HepG2 (cell line): ENCODE results near the gene SOWAHD. TPM values are rescaled to one million over a fixed set of nuclear protein-coding genes. Genes with fewer than 3 reads are reported as not detected.

Experiments used
- AKAP8 ChIP-seq: sonication (generic); formaldehyde crosslinking; IDR thresholded peaks from 2 replicates; pipeline ENCODE4 v1.5.1; 2020; ENCODE audit warnings: mild to moderate bottlenecking, missing genetic modification reagents
- CENPBD1 ChIP-seq: sonication (generic); formaldehyde crosslinking; IDR thresholded peaks from 2 replicates; pipeline ENCODE4 v1.8.0; 2022; ENCODE audit warnings: missing genetic modification reagents, low read depth, mild to moderate bottlenecking, borderline replicate concordance
- E2F1 ChIP-seq: sonication (generic); formaldehyde crosslinking; IDR thresholded peaks from 2 replicates; pipeline ENCODE4 v1.5.0; 2020; ENCODE audit warnings: missing genetic modification reagents
- GABPA ChIP-seq, 2 experiments: IDR thresholded peaks; 2 replicates each; pipeline ENCODE4 v1.6.1; 2011 to 2016; ENCODE audit warnings: low read depth in 2 of 2, low read length in 1 of 2, missing biosample characterization in 1 of 2, missing genetic modification characterization in 1 of 2
- GLI4 ChIP-seq: sonication (generic); formaldehyde crosslinking; IDR thresholded peaks from 2 replicates; pipeline ENCODE4 v1.5.1; 2020; ENCODE audit warnings: missing genetic modification reagents, mild to moderate bottlenecking, moderate library complexity, borderline replicate concordance
- HMG20A ChIP-seq: IDR thresholded peaks from 2 replicates; pipeline ENCODE4 v1.6.1; 2016; ENCODE audit warnings: borderline replicate concordance
- HNRNPK ChIP-seq: fragments of 200-400 bp; formaldehyde crosslinking; IDR thresholded peaks from 2 replicates; pipeline ENCODE4 v1.6.1; 2018; ENCODE audit warnings: low read length, low read depth, moderate library complexity, mild to moderate bottlenecking; ENCODE audit not compliant: poor library complexity, severe bottlenecking
- IRX3 ChIP-seq: sonication (generic); formaldehyde crosslinking; IDR thresholded peaks from 2 replicates; pipeline ENCODE4 v1.8.1; 2023; ENCODE audit warnings: mild to moderate bottlenecking, low read depth, missing genetic modification reagents, borderline replicate concordance
- MTF2 ChIP-seq: sonication (generic); formaldehyde crosslinking; IDR thresholded peaks from 2 replicates; pipeline ENCODE4 v1.5.0; 2020; ENCODE audit warnings: missing genetic modification reagents, borderline replicate concordance
- NFE2 ChIP-seq: sonication (generic); formaldehyde crosslinking; IDR thresholded peaks from 2 replicates; pipeline ENCODE4 v1.4.0; 2020; ENCODE audit warnings: missing genetic modification reagents
- POLR2AphosphoS2 ChIP-seq: IDR thresholded peaks from 2 replicates; pipeline ENCODE4 v1.6.1; 2011; ENCODE audit warnings: low read depth, low read length, improper control_type of control experiment
- RBM39 ChIP-seq: fragments of 200-400 bp; formaldehyde crosslinking; IDR thresholded peaks from one replicate; pipeline ENCODE4 v1.6.1; 2018; ENCODE audit warnings: antibody characterized with exemption, mild to moderate bottlenecking, low read depth, low read length; ENCODE audit not compliant: poor library complexity, severe bottlenecking
- RFXANK ChIP-seq: IDR thresholded peaks from 2 replicates; pipeline ENCODE4 v1.6.1; 2016
- SNAPC4 ChIP-seq: sonication (generic); formaldehyde crosslinking; IDR thresholded peaks from 2 replicates; pipeline ENCODE4 v1.4.0; 2020; ENCODE audit warnings: mild to moderate bottlenecking, missing genetic modification reagents
- TP53 ChIP-seq: sonication (generic); formaldehyde crosslinking; conservative IDR thresholded peaks from 2 replicates; pipeline ENCODE4 v1.4.0; 2020; ENCODE audit warnings: missing genetic modification reagents
- ZNF121 ChIP-seq: sonication (generic); formaldehyde crosslinking; IDR thresholded peaks from 2 replicates; pipeline ENCODE4 v1.5.0; 2020; ENCODE audit warnings: mild to moderate bottlenecking, missing genetic modification reagents
- ZNF143 ChIP-seq: sonication (generic); formaldehyde crosslinking; IDR thresholded peaks from 2 replicates; pipeline ENCODE4 v1.4.0; 2020; ENCODE audit warnings: missing genetic modification reagents
- ZNF44 ChIP-seq: sonication (generic); formaldehyde crosslinking; IDR thresholded peaks from 2 replicates; pipeline ENCODE4 v1.5.1; 2020; ENCODE audit warnings: mild to moderate bottlenecking, missing genetic modification reagents
- ZNF644 ChIP-seq: IDR thresholded peaks from 2 replicates; pipeline ENCODE4 v1.6.1; 2016; ENCODE audit warnings: low read depth
- ZNF768 ChIP-seq: sonication (generic); formaldehyde crosslinking; IDR thresholded peaks from 2 replicates; pipeline ENCODE4 v1.4.0; 2020; ENCODE audit warnings: missing genetic modification reagents
- ZNF784 ChIP-seq: sonication (generic); formaldehyde crosslinking; IDR thresholded peaks from 2 replicates; pipeline ENCODE4 v1.5.1; 2020; ENCODE audit warnings: missing genetic modification reagents, mild to moderate bottlenecking, borderline replicate concordance
- polyA plus RNA-seq, 8 experiments: library from polyadenylated mRNA; depleted of rRNA in 3 of 8; stranded (reverse) in 7 of 8; unstranded in 1 of 8; fragments of >200 nt; fragmentation: Illumina TruSeq in 4 of 8; extraction: Trizol in 4 of 8; gene quantifications; 2 replicates each; pipeline versions ENCODE4 v1.2.1 to v1.2.3, GENCODE V29; 2011 to 2016; ENCODE audit warnings: low read depth in 4 of 8, missing spikeins in 1 of 8, mixed read lengths in 1 of 8; ENCODE audit not compliant: insufficient read depth in 1 of 8
- total RNA-seq, 5 experiments: library from RNA; depleted of rRNA; stranded (reverse); fragments of >200 nt; fragmentation: Illumina TruSeq; extraction: Trizol; gene quantifications; 2 replicates each; pipeline ENCODE4 v1.2.3, GENCODE V29; 2016; ENCODE audit warnings: low read depth in 1 of 5

The SOWAHD gene
- total and polyA plus RNA-seq, 2 of the 13 experiments (the other 11 are each of a cell fraction or from before 2014, with no cell fraction given): 1.0 to 1.3 TPM

GRCh38 chrX:119757979-119758730 lies at the start of gene SOWAHD (continued):
- no peak for TF ChIP-seq CENPBD1 (CRISPR knock-in tag)
- no peak for TF ChIP-seq ZNF768 (CRISPR knock-in tag)
- no peak for TF ChIP-seq SNAPC4 (CRISPR knock-in tag)
- TF ChIP-seq ZNF143 (CRISPR knock-in tag): 0 out of 2 replicates have a peak, but pooled peaks have one; percentile 15
- no peak for TF ChIP-seq RFXANK
- TF ChIP-seq HNRNPK: peak; percentile 56
- no peak for TF ChIP-seq MTF2 (CRISPR knock-in tag)
- TF ChIP-seq IRX3 (CRISPR knock-in tag): no peak
- no peak for TF ChIP-seq GLI4 (CRISPR knock-in tag)
- peak; percentile 61; the same call in 1 of the 2 replicates for TF ChIP-seq HMG20A (CRISPR knock-in tag)
- no peak for TF ChIP-seq RBM39
- TF ChIP-seq POLR2AphosphoS2: no peak
- no peak for TF ChIP-seq ZNF121
- TF ChIP-seq NFE2: no peak
- TF ChIP-seq ZNF784: no peak
- no peak for TF ChIP-seq GABPA (IDR thresholded peaks at IDR 0.05; ENCODE audit: low read depth, low read length)
- TF ChIP-seq GABPA (CRISPR knock-in tag; IDR thresholded peaks at IDR 0.05; ENCODE audit: low read depth): no peak
- no peak for TF ChIP-seq ZNF44 (CRISPR knock-in tag)
- no peak for TF ChIP-seq AKAP8 (CRISPR knock-in tag)
- TF ChIP-seq E2F1 (CRISPR knock-in tag): no peak
- no peak for TF ChIP-seq TP53 (CRISPR knock-in tag)
- no peak for TF ChIP-seq ZNF644
